ENCODE measurements around the gene PLA2G2C.

DNA sequence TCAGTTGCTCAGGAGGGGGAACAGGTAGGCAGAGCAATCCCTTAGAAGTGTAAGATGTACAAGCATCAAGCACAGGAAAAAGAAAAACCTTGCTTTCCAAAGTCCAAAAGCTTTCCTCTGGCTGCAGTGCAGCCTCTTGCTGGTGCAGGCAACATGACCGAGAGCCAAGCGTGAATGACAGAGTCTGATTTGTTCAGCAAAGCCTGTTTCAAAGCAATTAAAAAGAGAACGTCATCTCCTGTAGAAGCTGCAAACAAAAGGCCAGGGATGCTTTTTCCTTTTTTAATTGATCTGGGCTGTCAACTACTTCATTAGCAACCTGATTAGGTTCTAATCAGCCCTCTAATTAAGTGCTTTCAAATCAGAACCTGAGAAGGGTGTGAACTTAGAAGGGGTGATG is 38.2 kb upstream of the PLA2G2C start:
- TF ChIP-seq, protein P1, sequence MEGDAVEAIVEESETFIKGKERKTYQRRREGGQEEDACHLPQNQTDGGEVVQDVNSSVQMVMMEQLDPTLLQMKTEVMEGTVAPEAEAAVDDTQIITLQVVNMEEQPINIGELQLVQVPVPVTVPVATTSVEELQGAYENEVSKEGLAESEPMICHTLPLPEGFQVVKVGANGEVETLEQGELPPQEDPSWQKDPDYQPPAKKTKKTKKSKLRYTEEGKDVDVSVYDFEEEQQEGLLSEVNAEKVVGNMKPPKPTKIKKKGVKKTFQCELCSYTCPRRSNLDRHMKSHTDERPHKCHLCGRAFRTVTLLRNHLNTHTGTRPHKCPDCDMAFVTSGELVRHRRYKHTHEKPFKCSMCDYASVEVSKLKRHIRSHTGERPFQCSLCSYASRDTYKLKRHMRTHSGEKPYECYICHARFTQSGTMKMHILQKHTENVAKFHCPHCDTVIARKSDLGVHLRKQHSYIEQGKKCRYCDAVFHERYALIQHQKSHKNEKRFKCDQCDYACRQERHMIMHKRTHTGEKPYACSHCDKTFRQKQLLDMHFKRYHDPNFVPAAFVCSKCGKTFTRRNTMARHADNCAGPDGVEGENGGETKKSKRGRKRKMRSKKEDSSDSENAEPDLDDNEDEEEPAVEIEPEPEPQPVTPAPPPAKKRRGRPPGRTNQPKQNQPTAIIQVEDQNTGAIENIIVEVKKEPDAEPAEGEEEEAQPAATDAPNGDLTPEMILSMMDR (IDR thresholded peaks at IDR 0.05), result no peak
- no peak for TF ChIP-seq ZFX (IDR thresholded peaks at IDR 0.05; ENCODE audit: borderline replicate concordance)
